Measurements from ENCODE around the gene ZNF668.

GRCh38 chr16:31076319-31076718 lies 2.3 kb upstream of the ZNF668 start:
- TF ChIP-seq CTCF (IDR thresholded peaks at IDR 0.05) = no peak
- TF ChIP-seq EP300 (IDR thresholded peaks at IDR 0.05) = no peak

All from stomach (tissue), 4 donors.